SK-N-SH treated with all-trans-retinoic acid at 6 μM for 48 hours (cell line): ENCODE results near the gene PRSS56.

Experiments used
- ARNTL ChIP-seq: fragments of 450-650 bp; formaldehyde crosslinking; IDR thresholded peaks from 2 replicates; pipeline ENCODE4 v1.5.0; 2020; ENCODE audit warnings: low read depth, mild to moderate bottlenecking, moderate library complexity, borderline replicate concordance
- CSRNP3 ChIP-seq: fragments of 250-450 bp; sonication (Bioruptor Pico); IDR thresholded peaks from 2 replicates; pipeline ENCODE4 v1.5.1; 2021; ENCODE audit warnings: mild to moderate bottlenecking, moderate library complexity
- TOX ChIP-seq: fragments of 250-450 bp; sonication (Bioruptor Pico); IDR thresholded peaks from 2 replicates; pipeline ENCODE4 v1.8.0; 2021; ENCODE audit warnings: mild to moderate bottlenecking, moderate library complexity, borderline replicate concordance

- TF ChIP-seq CSRNP3 (CRISPR knock-in tag) (no peak), ARNTL (no peak), TOX (CRISPR knock-in tag) (no peak)
Observed at GRCh38 chr2:232501331-232501771, 18.8 kb upstream of the PRSS56 start.
